Colonic mucosa (tissue), 4 donors: ENCODE results near the gene RYR2. TPM values are rescaled to one million over a fixed set of nuclear protein-coding genes. Genes with fewer than 3 reads are reported as not detected.

ENCODE experiments used
- DNase-seq: peaks from one replicate; pipeline ENCODE4 v3.0.0-alpha.2; 2020
- H3K27ac ChIP-seq: fragments of 200-600 bp; one replicate; pipeline ENCODE4 v1.8.0; 2021
- H3K27me3 ChIP-seq: fragments of 200-600 bp; one replicate; pipeline ENCODE4 v1.8.0; 2021
- H3K36me3 ChIP-seq: fragments of 200-600 bp; one replicate; pipeline ENCODE4 v1.8.0; 2021
- H3K4me1 ChIP-seq: fragments of 200-600 bp; one replicate; pipeline ENCODE4 v1.8.0; 2021; ENCODE audit warnings: mild to moderate bottlenecking
- H3K4me3 ChIP-seq: fragments of 200-600 bp; one replicate; pipeline ENCODE4 v1.8.0; 2021
- H3K9ac ChIP-seq, 2 donors: one replicate each; pipeline ENCODE4 v1.7.0; 2013; ENCODE audit warnings: control low read depth in 2 of 2, low read depth in 2 of 2, low read length in 2 of 2
- H3K9me3 ChIP-seq: fragments of 200-600 bp; one replicate; pipeline ENCODE4 v1.8.0; 2021
- intact Hi-C: fragments of 100-400 bp; cut with DNase I; formaldehyde crosslinking; loops from one replicate; pipeline ENCODE4 v1.14.1; 2022
- total RNA-seq, 2 donors: library from RNA; stranded (reverse); fragmentation: NEBNext Ultra II Directional in 1 of 2; extraction: Animal tissue kit (Norgen Biotek cat#: 25700) in 1 of 2; gene quantifications; one replicate each; pipeline ENCODE4 v1.2.1, GENCODE V29; 2021
- TF ChIP-seq, protein P1 (sequence below): fragments of 200-600 bp; IDR thresholded peaks from one replicate; pipeline ENCODE4 v1.8.0; 2022; ENCODE audit warnings: antibody characterized with exemption, mild to moderate bottlenecking
- donor health status: healthy.
- donor health status: DM: no; HTN: no; CAD: no.
- donor health status: DM: no; HTN: no; CAD: no.

Gene RYR2
- total RNA-seq, 2 donors from 2014 or later = 0.15 to 0.56 TPM

DNA sequence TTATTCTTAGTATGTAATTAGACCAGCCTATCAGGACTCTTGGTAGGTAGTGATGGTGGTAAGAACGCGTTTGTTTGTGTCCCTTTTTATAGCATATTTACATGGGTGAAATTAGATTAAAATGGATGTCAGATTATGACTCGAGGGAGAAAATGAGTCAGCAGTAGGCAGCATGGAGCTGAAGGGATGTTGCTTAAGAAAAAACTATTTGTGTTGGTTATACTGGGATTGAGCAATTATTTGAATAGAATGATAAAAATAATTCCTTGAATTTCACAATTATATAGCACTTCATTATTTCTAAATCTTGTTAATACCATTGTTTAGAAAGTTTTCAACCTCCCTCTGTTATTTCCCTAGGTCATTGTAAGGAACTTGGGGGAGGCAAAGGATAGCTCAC is 348.8 kb downstream of the RYR2 start:
- intact Hi-C loops = loop anchor here (10.0 kb wide), 1 partner anchor 656 kb away; no protein-coding TSS in a partner anchor
- H3K27me3 ChIP-seq = no peaks in the 10 kb centered on the region
- H3K4me3 ChIP-seq = no peak overlapping the region
- no peak overlapping the region for H3K27ac ChIP-seq
- no peak overlapping the region for H3K9ac ChIP-seq
- H3K9me3 ChIP-seq = no peaks in the 10 kb centered on the region
- TF ChIP-seq, protein P1, sequence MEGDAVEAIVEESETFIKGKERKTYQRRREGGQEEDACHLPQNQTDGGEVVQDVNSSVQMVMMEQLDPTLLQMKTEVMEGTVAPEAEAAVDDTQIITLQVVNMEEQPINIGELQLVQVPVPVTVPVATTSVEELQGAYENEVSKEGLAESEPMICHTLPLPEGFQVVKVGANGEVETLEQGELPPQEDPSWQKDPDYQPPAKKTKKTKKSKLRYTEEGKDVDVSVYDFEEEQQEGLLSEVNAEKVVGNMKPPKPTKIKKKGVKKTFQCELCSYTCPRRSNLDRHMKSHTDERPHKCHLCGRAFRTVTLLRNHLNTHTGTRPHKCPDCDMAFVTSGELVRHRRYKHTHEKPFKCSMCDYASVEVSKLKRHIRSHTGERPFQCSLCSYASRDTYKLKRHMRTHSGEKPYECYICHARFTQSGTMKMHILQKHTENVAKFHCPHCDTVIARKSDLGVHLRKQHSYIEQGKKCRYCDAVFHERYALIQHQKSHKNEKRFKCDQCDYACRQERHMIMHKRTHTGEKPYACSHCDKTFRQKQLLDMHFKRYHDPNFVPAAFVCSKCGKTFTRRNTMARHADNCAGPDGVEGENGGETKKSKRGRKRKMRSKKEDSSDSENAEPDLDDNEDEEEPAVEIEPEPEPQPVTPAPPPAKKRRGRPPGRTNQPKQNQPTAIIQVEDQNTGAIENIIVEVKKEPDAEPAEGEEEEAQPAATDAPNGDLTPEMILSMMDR = no peak
- no peaks in the 10 kb centered on the region for H3K4me1 ChIP-seq
- no peak for DNase-seq
- H3K36me3 ChIP-seq = no peaks in the 10 kb centered on the region

DNA sequence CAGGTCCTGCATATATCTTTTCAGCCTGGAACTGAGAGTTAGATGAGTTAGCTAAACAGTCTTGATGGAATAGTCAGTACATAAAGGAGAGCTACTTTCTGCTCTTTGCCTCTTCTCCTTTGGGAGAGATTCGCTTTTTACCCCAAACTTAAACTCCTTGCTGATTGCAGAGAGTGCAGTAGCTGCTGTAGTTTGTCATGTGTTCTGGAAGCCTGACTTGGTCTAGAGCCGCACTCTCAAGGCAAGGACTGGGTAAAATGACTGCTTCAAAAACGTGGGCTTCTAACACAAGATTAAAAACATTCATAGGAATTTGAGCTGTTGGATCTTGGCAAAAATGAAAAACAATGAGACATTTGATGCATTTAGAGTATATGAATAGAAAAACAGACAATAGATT is 351.6 kb downstream of the RYR2 start:
- TF ChIP-seq, protein P1 = no peak
- Histone ChIP-seq H3K27ac (no peak overlapping the region), H3K9me3 (no peaks in the 10 kb centered on the region), H3K4me1 (no peaks in the 10 kb centered on the region), H3K9ac (no peak overlapping the region), H3K27me3 (no peaks in the 10 kb centered on the region), H3K36me3 (no peaks in the 10 kb centered on the region), H3K4me3 (no peak overlapping the region)
- no peak for DNase-seq
- intact Hi-C loops = loop anchor here (10.0 kb wide), 1 partner anchor 659 kb away; no protein-coding TSS in a partner anchor

GRCh38 chr1:237394281-237394680 is 352.3 kb downstream of the RYR2 start:
- DNase-seq = no peak
- intact Hi-C loops = loop anchor here (10.0 kb wide), 1 partner anchor 659 kb away; no protein-coding TSS in a partner anchor
- H3K9ac ChIP-seq = no peak overlapping the region
- H3K36me3 ChIP-seq = no peaks in the 10 kb centered on the region
- no peak overlapping the region for H3K4me3 ChIP-seq
- H3K27ac ChIP-seq = no peak overlapping the region
- H3K4me1 ChIP-seq = no peaks in the 10 kb centered on the region
- H3K9me3 ChIP-seq = no peaks in the 10 kb centered on the region
- TF ChIP-seq, protein P1 = no peak
- no peaks in the 10 kb centered on the region for H3K27me3 ChIP-seq

- TF ChIP-seq, protein P1 = no peak
- H3K27ac ChIP-seq = no peak overlapping the region
- no peak for DNase-seq
- no peaks in the 10 kb centered on the region for H3K4me1 ChIP-seq
- H3K36me3 ChIP-seq = no peaks in the 10 kb centered on the region
- no peaks in the 10 kb centered on the region for H3K9me3 ChIP-seq
- no peaks in the 10 kb centered on the region for H3K27me3 ChIP-seq
- intact Hi-C loops = loop anchor here (10.0 kb wide), 1 partner anchor 662 kb away; no protein-coding TSS in a partner anchor
- H3K9ac ChIP-seq = no peak overlapping the region
- no peak overlapping the region for H3K4me3 ChIP-seq
Observed at GRCh38 chr1:237396426-237396825, 354.4 kb downstream of the RYR2 start.

DNA sequence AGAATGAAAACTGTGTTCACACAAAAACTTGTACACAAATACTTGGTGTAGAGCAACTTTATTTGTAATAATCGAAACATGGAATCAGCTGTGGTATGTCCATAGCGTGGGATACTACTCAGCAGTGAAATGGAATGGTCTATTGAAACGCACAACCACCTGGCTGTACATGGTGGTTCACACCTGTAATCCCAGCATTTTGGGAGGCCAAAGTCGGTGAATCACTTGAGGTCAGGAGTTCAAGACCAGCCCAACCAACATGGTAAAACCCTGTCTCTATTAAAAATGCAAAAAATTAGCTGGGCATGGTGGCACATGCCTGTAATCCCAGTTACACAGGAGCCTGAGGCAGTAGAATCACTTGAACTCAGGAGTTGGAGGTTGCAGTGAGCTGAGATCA is 356.8 kb downstream of the RYR2 start:
- H3K36me3 ChIP-seq = no peaks in the 10 kb centered on the region
- H3K27ac ChIP-seq = no peak overlapping the region
- no peak overlapping the region for H3K9ac ChIP-seq
- no peaks in the 10 kb centered on the region for H3K9me3 ChIP-seq
- no peaks in the 10 kb centered on the region for H3K27me3 ChIP-seq
- no peak overlapping the region for H3K4me3 ChIP-seq
- H3K4me1 ChIP-seq = no peaks in the 10 kb centered on the region
- DNase-seq = no peak
- TF ChIP-seq, protein P1 = no peak
- intact Hi-C loops = loop anchor here (10.0 kb wide), 1 partner anchor 664 kb away; no protein-coding TSS in a partner anchor
